Mesenchymal stem cell (in vitro differentiated cells and primary cell): Measurements from ENCODE around the gene LRRTM4. TPM values are rescaled to one million over a fixed set of nuclear protein-coding genes. Genes with fewer than 3 reads are reported as not detected.

Source experiments
- DNase-seq: peaks from one replicate; pipeline ENCODE4 v3.0.0-alpha.2; 2013
- H2AFZ ChIP-seq: one replicate; pipeline ENCODE4 v1.6.1; 2013; ENCODE audit warnings: low read depth, mild to moderate bottlenecking, control low read depth, inconsistent platforms, low read length, moderate library complexity
- H2AK5ac ChIP-seq: 2 replicates; pipeline ENCODE4 v1.6.1; 2013; ENCODE audit warnings: low read length, moderate library complexity, mild to moderate bottlenecking, inconsistent platforms; ENCODE audit not compliant: severe bottlenecking
- H2BK120ac ChIP-seq: one replicate; pipeline ENCODE4 v1.6.1; 2013; ENCODE audit warnings: low read depth, mild to moderate bottlenecking, inconsistent platforms, low read length, moderate library complexity
- H2BK12ac ChIP-seq, 2 experiments: one replicate each; pipeline ENCODE4 v1.6.1; 2013; ENCODE audit warnings: inconsistent platforms in 2 of 2, low read length in 2 of 2, mild to moderate bottlenecking in 2 of 2, moderate library complexity in 2 of 2, control low read depth in 1 of 2
- H2BK15ac ChIP-seq: one replicate; pipeline ENCODE4 v1.6.1; 2013; ENCODE audit warnings: mild to moderate bottlenecking, low read depth, inconsistent platforms; ENCODE audit not compliant: poor library complexity, severe bottlenecking
- H2BK5ac ChIP-seq: 2 replicates; pipeline ENCODE4 v1.6.1; 2013; ENCODE audit warnings: low read depth, mild to moderate bottlenecking, low read length, control low read depth, inconsistent platforms; ENCODE audit not compliant: poor library complexity, severe bottlenecking
- H3K14ac ChIP-seq, 2 experiments: one replicate each; pipeline ENCODE4 v1.6.1; 2013; ENCODE audit warnings: inconsistent platforms in 2 of 2, low read length in 2 of 2, control low read depth in 1 of 2, mild to moderate bottlenecking in 1 of 2, moderate library complexity in 1 of 2
- H3K18ac ChIP-seq, 2 experiments: one replicate each; pipeline ENCODE4 v1.6.1; 2013; ENCODE audit warnings: inconsistent platforms in 2 of 2, low read length in 2 of 2, control low read depth in 1 of 2, low read depth in 1 of 2, mild to moderate bottlenecking in 1 of 2
- H3K23ac ChIP-seq, 2 experiments: one replicate each; pipeline ENCODE4 v1.6.1; 2013; ENCODE audit warnings: inconsistent platforms in 2 of 2, low read length in 2 of 2, mild to moderate bottlenecking in 2 of 2, moderate library complexity in 2 of 2, control low read depth in 1 of 2
- H3K27ac ChIP-seq: 2 replicates; pipeline ENCODE4 v1.5.1; 2013; ENCODE audit warnings: mild to moderate bottlenecking, moderate library complexity, low read length, control low read depth, inconsistent platforms; ENCODE audit not compliant: poor library complexity, severe bottlenecking
- H3K27me3 ChIP-seq, 2 experiments: 2 replicates each; pipeline versions ENCODE4 v1.6.1 to v1.7.0; 2013; ENCODE audit warnings: low read length in 2 of 2, mild to moderate bottlenecking in 2 of 2, moderate library complexity in 2 of 2, control low read depth in 1 of 2, inconsistent platforms in 1 of 2; ENCODE audit not compliant: control insufficient read depth in 1 of 2, insufficient read depth in 1 of 2
- H3K36me3 ChIP-seq, 2 experiments: 2 replicates each; pipeline versions ENCODE4 v1.6.1 to v1.7.0; 2013; ENCODE audit warnings: low read length in 2 of 2, control low read depth in 1 of 2, inconsistent platforms in 1 of 2, low read depth in 1 of 2, mild to moderate bottlenecking in 1 of 2; ENCODE audit not compliant: insufficient read depth in 2 of 2, control insufficient read depth in 1 of 2
- H3K4ac ChIP-seq, 2 experiments: one replicate each; pipeline ENCODE4 v1.6.1; 2013; ENCODE audit warnings: inconsistent platforms in 2 of 2, low read length in 2 of 2, mild to moderate bottlenecking in 2 of 2, moderate library complexity in 2 of 2, control low read depth in 1 of 2, low read depth in 1 of 2
- H3K4me1 ChIP-seq: 2 replicates; pipeline ENCODE4 v1.6.1; 2013; ENCODE audit warnings: low read depth, low read length, control low read depth; ENCODE audit not compliant: control insufficient read depth, insufficient read depth
- H3K4me2 ChIP-seq: 2 replicates; pipeline ENCODE4 v1.6.1; 2013; ENCODE audit warnings: low read length, mild to moderate bottlenecking, inconsistent platforms; ENCODE audit not compliant: poor library complexity, severe bottlenecking
- H3K4me3 ChIP-seq, 2 experiments: 2 replicates each; pipeline versions ENCODE4 v1.5.1 to v1.7.0; 2013; ENCODE audit warnings: low read length in 2 of 2, mild to moderate bottlenecking in 2 of 2, control low read depth in 1 of 2, low read depth in 1 of 2; ENCODE audit not compliant: insufficient read depth in 1 of 2
- H3K79me1 ChIP-seq: replicated peaks from 2 replicates; pipeline ENCODE4 v1.6.1; 2013; ENCODE audit warnings: mild to moderate bottlenecking, control low read depth, low read length, inconsistent platforms; ENCODE audit not compliant: poor library complexity, severe bottlenecking
- H3K9ac ChIP-seq: 2 replicates; pipeline ENCODE4 v1.7.0; 2013; ENCODE audit warnings: mild to moderate bottlenecking, low read length, moderate library complexity
- H3K9me3 ChIP-seq: 2 replicates; pipeline ENCODE4 v1.7.0; 2013; ENCODE audit warnings: mild to moderate bottlenecking, low read length; ENCODE audit not compliant: control insufficient read depth
- H4K8ac ChIP-seq: one replicate; pipeline ENCODE4 v1.6.1; 2013; ENCODE audit warnings: inconsistent platforms, mild to moderate bottlenecking, low read length, moderate library complexity
- H4K91ac ChIP-seq: one replicate; pipeline ENCODE4 v1.6.1; 2013; ENCODE audit warnings: mild to moderate bottlenecking, low read length, inconsistent platforms
- WGBS: methylation state at CpG from one replicate; pipeline ENCODE4 v1.1.7; 2013; ENCODE audit warnings: mixed read lengths; 5-methylcytosine and 5-hydroxymethylcytosine counted together
- polyA plus RNA-seq, 2 experiments: library from polyadenylated mRNA; stranded (reverse); fragments of 200-250 nt; gene quantifications; one replicate each; pipeline ENCODE4 v1.2.3, GENCODE V29; 2013

The LRRTM4 gene
- polyA plus RNA-seq (2013, experiment 1 of 2): 0.22 TPM
- polyA plus RNA-seq (2013, experiment 2 of 2): 0.16 TPM

DNA sequence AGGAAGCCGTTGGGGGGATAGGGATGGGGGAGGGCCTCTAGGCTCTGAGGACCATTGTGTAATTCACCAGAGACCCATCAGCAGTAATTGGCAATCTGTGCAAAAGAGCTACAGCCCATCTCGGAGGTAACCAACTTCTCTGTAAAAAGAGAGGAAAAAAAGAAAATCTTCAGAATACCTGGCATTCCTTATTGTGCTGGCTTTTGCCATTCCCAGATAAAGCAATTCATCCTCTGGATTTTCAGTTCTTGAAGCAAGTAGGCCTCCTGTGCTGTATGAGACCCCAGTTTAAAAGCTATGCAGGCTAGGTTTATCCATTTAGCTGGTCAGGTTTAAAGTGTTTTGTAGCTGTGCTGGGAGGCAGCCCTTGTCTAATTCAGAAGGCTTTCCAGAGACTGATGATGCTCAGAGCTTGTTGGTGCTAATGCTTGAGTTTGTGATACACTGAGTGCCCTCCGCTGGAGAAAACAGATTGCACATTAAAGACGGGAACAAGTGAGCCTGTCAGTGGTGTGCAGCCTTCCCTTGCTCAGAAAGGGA is at the start of gene LRRTM4:
Gene LRRTM4 (minus strand): TSS at position 446 of the 540 bp plus-strand sequence.
- no peak within 1 kb of the TSS for H2BK120ac ChIP-seq
- no peak within 1 kb of the TSS for H3K9ac ChIP-seq
- H2AFZ ChIP-seq: no peak within 1 kb of the TSS
- H4K91ac ChIP-seq: no peak within 1 kb of the TSS
- H3K14ac ChIP-seq: no peak within 1 kb of the TSS
- H4K8ac ChIP-seq: no peak within 1 kb of the TSS
- peak; percentile 50 for DNase-seq
- no peak within 1 kb of the TSS for H2BK15ac ChIP-seq
- no peak within 1 kb of the TSS for H3K27ac ChIP-seq
- H3K4ac ChIP-seq: no peak within 1 kb of the TSS
- no peaks in the 10 kb centered on the region for H3K4me1 ChIP-seq
- no peak within 1 kb of the TSS for H3K18ac ChIP-seq
- no peak within 1 kb of the TSS for H3K4me2 ChIP-seq
- H2BK12ac ChIP-seq: no peak within 1 kb of the TSS
- H2AK5ac ChIP-seq: no peak within 1 kb of the TSS
- no peaks in the 10 kb centered on the region for H3K27me3 ChIP-seq
- no peak within 1 kb of the TSS for H3K4me3 ChIP-seq
- no peaks in the 10 kb centered on the region for H3K79me1 ChIP-seq
- no peak within 1 kb of the TSS for H3K23ac ChIP-seq
- H3K9me3 ChIP-seq: no peaks in the 10 kb centered on the region
- no peak within 1 kb of the TSS for H2BK5ac ChIP-seq
- no peaks in the 10 kb centered on the region for H3K36me3 ChIP-seq
- 0% methylated on average over 1 of the region's 4 CpGs for WGBS

DNA sequence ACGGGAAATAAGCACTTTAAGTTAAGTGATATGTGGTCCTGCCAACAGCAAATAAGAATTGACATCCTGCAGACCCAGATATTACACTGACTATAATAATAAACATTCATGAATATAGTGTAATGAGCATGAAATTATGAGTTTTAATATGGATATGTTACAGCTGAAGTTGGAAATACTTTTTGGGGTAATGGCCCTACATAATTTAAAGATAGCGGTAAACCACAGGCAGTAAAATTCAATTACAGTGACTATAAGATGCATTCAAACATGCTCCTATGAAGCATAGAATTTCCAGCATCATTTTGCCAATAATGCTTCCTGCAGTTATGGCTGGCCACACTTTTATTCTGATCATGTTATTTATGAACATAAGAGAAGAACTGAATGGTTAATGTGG is 49.4 kb upstream of the LRRTM4 start:
- Histone ChIP-seq H3K27me3 (no peaks in the 10 kb centered on the region), H4K8ac (no peak overlapping the region), H2AK5ac (no peak overlapping the region), H2BK12ac (no peak overlapping the region), H4K91ac (no peak overlapping the region), H3K9me3 (peaks cover 5% of the 10 kb centered on the region), H2BK120ac (no peak overlapping the region), H3K18ac (no peak overlapping the region), H3K4me3 (no peak overlapping the region), H2BK5ac (no peak overlapping the region), H3K23ac (no peak overlapping the region), H3K4me1 (no peaks in the 10 kb centered on the region), H3K9ac (no peak overlapping the region), H2AFZ (no peak overlapping the region), H3K79me1 (no peaks in the 10 kb centered on the region), H3K14ac (no peak overlapping the region), H3K27ac (no peak overlapping the region), H3K36me3 (no peaks in the 10 kb centered on the region), H3K4me2 (no peak overlapping the region), H2BK15ac (no peak overlapping the region), H3K4ac (no peak overlapping the region)
- WGBS: 80% methylated on average over 1 of the region's 2 CpGs
- DNase-seq: no peak

GRCh38 chr2:77567723-77568122 is 45.5 kb upstream of the LRRTM4 start:
- Histone ChIP-seq H3K79me1 (no peaks in the 10 kb centered on the region), H3K4me2 (no peak overlapping the region), H3K4me1 (no peaks in the 10 kb centered on the region), H2BK15ac (no peak overlapping the region), H3K9me3 (peaks cover 4% of the 10 kb centered on the region), H4K8ac (no peak overlapping the region), H3K23ac (no peak overlapping the region), H3K36me3 (no peaks in the 10 kb centered on the region), H2BK120ac (no peak overlapping the region), H3K4me3 (no peak overlapping the region), H2AK5ac (no peak overlapping the region), H3K27me3 (no peaks in the 10 kb centered on the region), H2BK5ac (no peak overlapping the region), H4K91ac (no peak overlapping the region), H3K18ac (no peak overlapping the region), H3K9ac (no peak overlapping the region), H2AFZ (no peak overlapping the region), H3K14ac (no peak overlapping the region), H3K4ac (no peak overlapping the region), H3K27ac (no peak overlapping the region), H2BK12ac (no peak overlapping the region)
- WGBS: 37% methylated on average over 2 of the region's 2 CpGs
- DNase-seq: peak; percentile 7

GRCh38 chr2:77566582-77566981 is 44.4 kb upstream of the LRRTM4 start:
- H2BK5ac ChIP-seq: no peak overlapping the region
- no peak overlapping the region for H2AK5ac ChIP-seq
- DNase-seq: no peak
- H3K14ac ChIP-seq: no peak overlapping the region
- H3K18ac ChIP-seq: no peak overlapping the region
- H3K9ac ChIP-seq: no peak overlapping the region
- no peak overlapping the region for H2BK120ac ChIP-seq
- H3K4me2 ChIP-seq: no peak overlapping the region
- H3K9me3 ChIP-seq: peaks cover 4% of the 10 kb centered on the region
- H3K79me1 ChIP-seq: no peaks in the 10 kb centered on the region
- H3K27me3 ChIP-seq: no peaks in the 10 kb centered on the region
- H3K4ac ChIP-seq: no peak overlapping the region
- no CpG with 5 or more reads among the region's 3 CpGs for WGBS
- H3K4me1 ChIP-seq: no peaks in the 10 kb centered on the region
- H3K27ac ChIP-seq: no peak overlapping the region
- no peak overlapping the region for H2BK15ac ChIP-seq
- no peak overlapping the region for H4K8ac ChIP-seq
- H2BK12ac ChIP-seq: no peak overlapping the region
- no peak overlapping the region for H3K23ac ChIP-seq
- H4K91ac ChIP-seq: no peak overlapping the region
- no peak overlapping the region for H2AFZ ChIP-seq
- no peaks in the 10 kb centered on the region for H3K36me3 ChIP-seq
- no peak overlapping the region for H3K4me3 ChIP-seq
